Neural crest cell (in vitro differentiated cells): ENCODE data around the gene DSE. TPM values are rescaled to one million over a fixed set of nuclear protein-coding genes. Genes with fewer than 3 reads are reported as not detected.

Source experiments
- DNase-seq: peaks from one replicate; pipeline ENCODE4 v3.0.0; 2021; ENCODE audit warnings: low read depth, mixed read lengths, low spot score
- H3K27ac Mint-ChIP-seq: one replicate; pipeline ENCODE4 v1.8.0; 2021; ENCODE audit warnings: mild to moderate bottlenecking, mixed read lengths; ENCODE audit not compliant: unreplicated experiment
- H3K27me3 Mint-ChIP-seq: 2 replicates; pipeline ENCODE4 v1.8.0; 2021; ENCODE audit warnings: low read depth, mild to moderate bottlenecking, mixed read lengths
- H3K36me3 Mint-ChIP-seq: 2 replicates; pipeline ENCODE4 v1.8.0; 2021; ENCODE audit warnings: low read depth, mild to moderate bottlenecking, mixed read lengths
- H3K4me1 Mint-ChIP-seq: 2 replicates; pipeline ENCODE4 v1.8.0; 2021; ENCODE audit warnings: mixed read lengths
- H3K4me3 Mint-ChIP-seq: one replicate; pipeline ENCODE4 v1.8.0; 2021; ENCODE audit warnings: mild to moderate bottlenecking, mixed read lengths
- H3K9me3 Mint-ChIP-seq: 2 replicates; pipeline ENCODE4 v1.8.0; 2021; ENCODE audit warnings: mixed read lengths
- CTCF ChIP-seq: fragments of 200-600 bp; sonication (generic); conservative IDR thresholded peaks from 2 replicates; pipeline ENCODE4 v1.5.0; 2021; ENCODE audit warnings: antibody characterized with exemption, mild to moderate bottlenecking
- total RNA-seq: library from RNA; stranded (reverse); gene quantifications from 2 replicates; pipeline ENCODE4 v1.2.1, GENCODE V29; 2021

DSE gene
- total RNA-seq, 1 donor from 2014 or later, result 21.0 TPM

DNA sequence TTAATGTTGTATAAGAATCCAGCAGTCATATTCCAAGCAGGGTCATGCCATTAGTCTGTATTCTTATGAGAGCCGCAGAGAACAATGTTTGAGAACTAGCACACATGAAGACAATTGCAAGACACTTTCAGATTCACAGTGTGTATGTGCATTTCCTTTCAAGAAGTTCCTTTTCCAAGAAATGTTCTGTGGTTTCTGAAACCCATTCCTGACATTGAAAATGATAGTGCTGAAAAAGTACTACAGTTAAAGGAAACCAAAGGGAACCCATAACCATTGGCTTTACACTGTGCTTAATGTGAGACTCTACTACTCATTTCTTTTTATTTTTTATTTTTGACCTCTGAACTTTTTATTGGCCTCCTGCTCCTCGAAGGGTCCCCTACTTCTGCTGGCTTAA is 86.2 kb downstream of the DSE start:
- DNase-seq, result no peak
- Mint-ChIP-seq H3K4me3 (no peak overlapping the region), H3K27ac (no peak overlapping the region), H3K9me3 (peaks cover 2% of the 10 kb centered on the region), H3K36me3 (no peaks in the 10 kb centered on the region), H3K27me3 (peaks cover 28% of the 10 kb centered on the region), H3K4me1 (peaks cover 3% of the 10 kb centered on the region)
- TF ChIP-seq CTCF, result no peak

GRCh38 chr6:116458264-116458663 is 87.5 kb downstream of the DSE start:
- Mint-ChIP-seq H3K27ac (no peak overlapping the region), H3K9me3 (peaks cover 2% of the 10 kb centered on the region), H3K4me1 (peaks cover 8% of the 10 kb centered on the region), H3K36me3 (no peaks in the 10 kb centered on the region), H3K27me3 (peaks cover 39% of the 10 kb centered on the region), H3K4me3 (no peak overlapping the region)
- no peak for TF ChIP-seq CTCF
- no peak for DNase-seq

- Mint-ChIP-seq H3K4me3 (no peak overlapping the region), H3K9me3 (peaks cover 2% of the 10 kb centered on the region), H3K4me1 (peaks cover 8% of the 10 kb centered on the region), H3K27ac (no peak overlapping the region), H3K36me3 (no peaks in the 10 kb centered on the region), H3K27me3 (peaks cover 51% of the 10 kb centered on the region)
- no peak for TF ChIP-seq CTCF
- no peak for DNase-seq
Observed at GRCh38 chr6:116459927-116460326, 89.2 kb downstream of the DSE start.

GRCh38 chr6:116461331-116461931 is 90.7 kb downstream of the DSE start, which contains the start of gene CALHM6:
Gene CALHM6 (plus strand): TSS chr6:116461375. CDS start chr6:116461930, 555 bp downstream.
- Mint-ChIP-seq H3K9me3 (peaks cover 2% of the 10 kb centered on the region), H3K36me3 (no peaks in the 10 kb centered on the region), H3K27me3 (peaks cover 57% of the 10 kb centered on the region), H3K4me3 (peak within 1 kb of the TSS; percentile 50), H3K4me1 (peaks cover 8% of the 10 kb centered on the region), H3K27ac (no peak within 1 kb of the TSS)
- TF ChIP-seq CTCF, result no peak
- no peak for DNase-seq

GRCh38 chr6:116461932-116462885 is 91.5 kb downstream of the DSE start:
- Mint-ChIP-seq H3K27me3 (peaks cover 62% of the 10 kb centered on the region), H3K9me3 (peaks cover 2% of the 10 kb centered on the region), H3K27ac (no peak overlapping the region), H3K36me3 (no peaks in the 10 kb centered on the region), H3K4me3 (peak overlapping the region; percentile 50), H3K4me1 (peaks cover 8% of the 10 kb centered on the region)
- peak; percentile 42 for DNase-seq
- no peak for TF ChIP-seq CTCF
